ENCODE measurements around the gene GSG1L.

Gene GSG1L

DNA sequence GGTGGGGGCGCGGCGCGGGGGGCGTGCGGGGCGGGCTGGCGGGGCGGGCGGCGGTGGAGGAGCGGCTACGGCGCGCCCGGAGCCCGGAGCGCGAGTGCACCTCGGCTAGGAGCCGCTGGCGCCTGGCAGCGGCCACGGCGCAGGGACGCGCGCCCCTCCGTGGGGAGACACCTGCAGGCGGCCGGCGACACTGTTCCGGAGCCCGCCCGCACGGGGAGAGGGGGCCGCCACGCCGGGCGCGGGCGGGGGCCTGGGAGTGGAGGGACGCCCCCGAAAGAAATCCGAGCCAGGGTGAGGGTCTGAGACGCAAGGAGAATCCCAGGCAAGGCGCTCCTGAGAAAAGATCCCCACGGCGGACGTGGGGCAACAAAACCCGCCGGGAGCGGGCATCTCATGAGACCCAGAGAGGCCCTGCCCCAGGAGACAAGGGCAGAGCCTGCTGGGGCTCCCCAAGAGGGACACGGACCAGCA, at the start of gene GSG1L:
Gene GSG1L, minus strand, starts transcription at position 124 of the 471 bp plus-strand sequence. CDS start 290 bp downstream, outside the sequence.
- DNase-seq: no peak

DNA sequence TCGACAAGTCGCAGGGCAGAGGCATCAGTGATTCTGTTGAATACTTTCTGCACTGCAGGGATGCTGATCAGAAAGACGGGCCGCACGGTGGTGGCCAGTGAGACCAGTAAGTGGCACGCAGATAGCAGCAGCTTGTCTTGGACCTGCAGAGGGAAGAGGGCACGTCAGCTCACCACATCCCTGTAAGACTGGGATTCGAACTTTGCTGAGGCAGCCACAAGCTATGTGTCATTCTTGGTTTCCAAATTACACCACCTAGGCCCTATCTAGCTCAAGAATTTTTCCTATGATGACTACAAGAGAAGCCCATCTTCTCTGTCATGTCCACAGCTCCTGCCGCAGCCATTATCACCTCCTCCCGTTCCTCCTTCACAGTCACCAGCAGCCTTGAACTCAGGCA, 49.4 kb upstream of the GSG1L start:
- DNase-seq: no peak

DNA sequence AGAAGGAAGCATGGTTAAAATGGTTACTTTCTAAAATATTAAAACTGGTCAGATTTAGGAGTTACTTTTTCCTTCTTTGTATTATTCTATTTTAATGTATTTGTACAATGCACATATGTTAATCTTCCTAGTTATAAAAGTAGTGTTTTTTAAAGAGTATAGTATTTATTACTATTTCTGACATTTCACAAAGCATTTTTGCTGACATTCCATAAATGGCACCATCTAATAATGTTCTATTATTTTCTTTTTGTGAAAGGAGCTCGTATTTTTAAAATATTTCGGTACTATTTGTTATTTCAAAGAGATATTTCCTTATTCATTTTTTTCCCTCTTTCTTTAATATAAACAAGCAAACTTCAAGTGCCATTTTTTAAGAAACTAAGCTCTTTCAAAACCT, 47.5 kb upstream of the GSG1L start:
- no peak for DNase-seq

DNA sequence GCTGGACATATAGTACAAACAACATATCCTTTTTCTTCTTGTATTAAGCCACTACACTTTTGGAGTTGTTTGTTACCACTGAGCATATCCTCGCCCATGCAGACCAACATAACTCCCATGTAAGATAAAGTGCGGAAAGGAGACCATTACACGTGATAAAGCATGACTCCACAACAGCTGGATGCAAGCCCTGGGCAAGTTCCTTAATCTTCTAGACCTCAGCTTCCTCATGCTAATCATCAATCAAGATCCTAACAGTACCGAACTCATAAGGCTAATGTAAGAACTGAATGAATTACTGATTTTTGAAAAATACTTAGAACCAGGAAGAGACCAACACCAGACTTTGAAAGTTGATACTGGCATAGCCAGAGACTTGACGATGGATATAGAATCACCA, 47.0 kb upstream of the GSG1L start:
- DNase-seq: no peak

DNA sequence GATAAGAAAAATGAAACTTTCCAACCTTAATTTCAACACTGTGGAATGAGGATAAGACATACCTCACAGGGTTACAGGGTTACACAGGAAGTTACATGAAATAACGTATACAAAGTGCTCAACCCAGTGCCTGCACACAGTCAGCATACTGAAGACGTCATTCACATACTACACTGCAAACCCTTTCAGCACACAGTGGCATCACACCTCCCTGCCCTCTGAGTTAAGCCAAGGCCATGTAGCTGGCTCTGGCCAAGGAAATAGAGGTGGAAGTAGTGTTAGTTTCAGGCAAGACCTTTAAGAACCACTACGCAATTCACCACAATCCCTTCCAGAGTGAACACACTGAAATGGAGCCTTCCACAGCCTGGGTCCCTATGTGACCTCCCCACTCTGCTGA, 46.6 kb upstream of the GSG1L start:
- DNase-seq: no peak

GRCh38 chr16:28108590-28109247, 45.2 kb upstream of the GSG1L start:
- DNase-seq: no peak

DNA sequence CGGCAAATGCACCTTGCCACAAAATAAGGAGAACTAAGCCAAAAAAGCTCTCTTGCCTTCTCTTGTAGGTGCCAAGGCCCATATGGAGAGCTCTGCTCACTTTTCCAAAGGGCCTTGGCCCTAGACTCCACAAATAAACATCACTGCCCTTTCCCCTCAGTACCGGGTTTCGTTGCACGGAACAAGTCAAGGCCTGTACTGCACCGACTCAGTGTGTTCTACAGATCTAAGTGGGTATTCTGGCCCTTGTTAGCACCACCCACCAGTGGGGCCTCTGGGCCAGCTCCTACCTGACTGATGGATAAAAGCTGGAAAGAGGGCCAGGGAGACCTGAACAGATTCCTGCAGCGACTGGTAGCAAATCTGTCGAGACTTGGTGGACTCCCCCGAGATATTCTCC, 43.7 kb upstream of the GSG1L start:
- DNase-seq: no peak

DNA sequence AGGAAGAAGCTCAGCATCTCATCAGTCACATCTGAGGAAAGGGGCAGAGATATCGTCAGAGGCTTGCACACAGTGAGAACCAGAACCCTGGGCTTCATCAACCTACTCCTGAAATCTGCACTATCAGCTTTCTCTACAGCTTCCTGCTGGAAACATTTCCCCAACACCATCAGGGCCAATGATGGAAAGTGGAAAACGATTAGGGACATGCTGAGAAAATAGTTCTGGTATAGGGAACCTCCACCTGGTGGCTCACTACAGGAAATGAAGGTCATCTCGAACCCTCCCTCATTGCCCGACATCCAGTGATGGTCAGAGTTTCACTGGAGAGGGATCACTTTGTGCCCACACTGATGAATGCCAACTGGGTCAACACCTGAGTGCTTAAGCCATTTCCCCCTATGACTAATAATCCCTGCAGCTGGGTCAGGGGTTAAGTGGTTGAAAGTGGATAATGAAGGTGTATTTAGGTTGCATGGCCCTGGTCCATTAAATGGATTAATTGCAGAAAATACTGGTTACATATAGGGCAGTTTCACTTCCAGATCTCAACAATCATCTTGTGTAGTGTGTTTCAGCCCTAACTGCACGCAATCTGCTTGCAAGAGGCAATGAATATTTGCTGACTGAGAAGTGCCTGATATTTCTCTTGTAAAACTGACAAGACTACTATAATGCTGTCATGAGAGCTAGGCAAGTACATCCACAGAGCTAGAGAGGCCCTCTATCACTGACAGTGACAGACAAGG, 43.1 kb upstream of the GSG1L start:
- DNase-seq: no peak

GRCh38 chr16:28105954-28106353, 42.4 kb upstream of the GSG1L start:
- DNase-seq: no peak

GRCh38 chr16:28105297-28105696, 41.8 kb upstream of the GSG1L start:
- no peak for DNase-seq

DNA sequence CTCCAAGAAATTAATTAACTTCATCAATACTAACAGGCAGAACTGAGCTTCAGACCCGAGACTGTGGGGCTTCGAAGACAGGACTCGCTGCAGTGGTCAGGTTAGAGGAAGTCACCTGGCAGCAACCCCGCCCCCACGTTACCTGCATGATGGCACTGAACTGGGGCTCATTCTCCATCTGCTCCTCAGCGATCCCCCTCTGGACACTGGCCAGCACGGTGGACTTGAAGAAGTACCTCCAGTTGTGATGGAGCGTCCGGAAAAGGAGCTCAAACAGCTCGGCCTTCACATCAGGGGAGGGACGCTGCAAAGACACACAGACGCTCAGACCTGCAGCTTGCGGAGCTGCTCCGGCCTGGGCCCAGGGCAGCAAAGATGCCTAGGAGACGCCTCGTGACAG, 40.9 kb upstream of the GSG1L start:
- no peak for DNase-seq

DNA sequence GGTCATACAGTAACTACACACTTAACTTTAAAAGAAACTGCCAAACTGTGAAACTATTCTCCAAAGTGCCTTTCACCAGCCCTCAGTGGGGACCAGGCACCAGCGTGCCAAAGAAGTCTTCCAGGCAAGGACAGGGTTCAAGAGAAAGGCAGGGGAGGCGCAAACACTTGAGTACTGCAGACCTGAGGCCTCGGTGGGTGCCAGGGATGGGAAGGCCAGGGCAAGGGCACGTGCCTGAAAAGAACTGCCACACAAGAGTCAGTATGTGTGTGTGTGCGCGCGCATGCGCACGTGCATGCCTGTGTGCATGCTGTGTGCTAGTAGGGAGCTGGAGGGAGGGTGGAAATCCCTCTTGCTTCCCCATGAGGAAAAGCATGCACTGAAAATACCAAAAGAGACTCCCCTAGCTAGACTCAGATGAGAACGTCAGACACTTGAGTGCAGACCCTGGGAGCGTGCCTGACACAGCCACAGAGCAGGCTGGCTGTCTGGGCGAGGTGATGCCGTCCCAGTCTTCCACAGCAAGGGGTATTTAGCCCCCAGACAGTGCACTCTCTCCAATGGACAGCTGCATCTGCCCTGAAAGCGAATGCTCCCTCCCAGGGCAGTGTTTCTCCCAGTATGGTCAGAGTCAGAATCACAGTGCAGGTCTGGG, 40.1 kb upstream of the GSG1L start:
- DNase-seq: no peak

- no peak for DNase-seq
Observed at GRCh38 chr16:28101533-28101890, 38.0 kb upstream of the GSG1L start.

DNA sequence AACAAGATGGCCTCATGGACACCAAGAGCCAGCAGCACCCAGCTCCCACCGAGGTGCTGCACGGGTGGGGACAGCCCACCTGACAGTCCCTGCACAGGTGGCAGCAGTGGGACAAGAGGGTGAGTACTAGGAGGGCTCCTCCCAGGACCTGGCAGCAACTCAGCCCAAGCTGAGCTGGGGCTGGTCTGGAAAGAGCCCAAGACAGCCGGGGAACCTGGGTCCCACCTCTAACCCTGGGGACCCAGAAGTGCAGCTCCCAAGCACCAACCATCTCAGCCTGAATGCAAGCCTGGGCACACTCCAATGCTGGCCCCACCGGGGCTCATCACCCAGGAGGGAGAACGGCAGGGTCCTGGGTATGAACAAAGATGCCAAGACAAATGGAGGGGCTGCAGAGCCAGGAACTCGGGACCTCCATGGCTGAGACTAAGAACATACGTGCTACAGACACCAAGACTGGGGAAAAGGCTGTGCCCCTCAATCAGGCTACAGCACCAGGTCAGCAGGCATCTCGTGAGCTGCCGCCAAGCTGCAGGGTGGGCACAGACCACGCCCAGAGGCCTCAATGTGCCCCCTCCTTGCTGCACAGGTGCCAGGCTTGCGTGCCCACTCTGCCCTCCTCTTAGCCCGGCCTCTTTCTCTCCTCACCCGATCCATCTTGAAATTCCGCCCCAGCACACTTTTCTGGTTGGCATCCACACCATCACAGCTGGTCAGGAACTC, 37.5 kb upstream of the GSG1L start:
- DNase-seq: no peak

DNA sequence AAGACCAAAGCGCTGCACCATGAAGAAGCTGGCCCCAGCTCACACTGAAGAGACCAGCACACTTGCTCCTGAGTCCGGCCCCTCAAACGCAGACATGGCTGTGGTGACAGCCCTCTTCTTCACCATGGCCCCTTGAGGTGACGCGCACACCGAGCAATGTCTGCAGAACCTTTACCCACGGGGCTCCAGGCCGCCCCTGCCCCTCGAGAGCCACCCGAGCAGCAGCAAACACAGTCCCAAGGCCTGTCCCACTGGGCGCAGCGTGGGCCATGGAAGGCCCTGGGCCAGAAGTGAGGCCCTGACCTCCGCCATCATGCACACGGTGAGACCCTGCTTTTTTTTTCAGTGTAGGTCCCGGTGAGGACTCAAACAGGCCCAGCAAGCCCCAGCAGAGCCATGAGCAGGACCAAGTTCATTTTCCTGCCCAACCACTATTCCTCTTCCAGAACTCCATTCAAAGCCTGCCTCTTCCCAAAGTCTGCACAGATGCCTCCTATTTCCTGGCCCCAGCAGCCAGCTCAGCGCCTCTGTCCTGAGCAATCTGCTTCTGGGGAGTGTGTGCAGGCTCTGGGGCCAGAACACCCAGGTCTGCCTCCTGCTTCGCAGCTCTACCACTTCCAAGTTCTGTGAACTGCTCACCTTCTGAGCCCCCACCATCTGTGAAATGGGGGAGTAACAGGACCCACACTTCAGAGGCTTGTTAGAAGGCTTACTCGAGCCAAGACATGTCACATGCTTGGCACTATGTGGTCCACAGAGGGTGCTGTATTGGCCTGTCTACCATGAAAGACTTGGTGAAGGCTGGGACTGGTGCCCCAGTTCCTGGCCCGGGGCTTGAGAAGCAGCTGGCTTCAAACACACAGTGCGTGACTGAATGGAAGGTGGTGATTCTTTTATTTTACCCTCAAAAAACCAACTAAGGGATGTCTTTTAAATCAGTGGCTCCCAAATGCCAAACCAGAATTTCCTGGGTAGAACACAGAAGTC, 35.7 kb upstream of the GSG1L start:
- DNase-seq: no peak

DNA sequence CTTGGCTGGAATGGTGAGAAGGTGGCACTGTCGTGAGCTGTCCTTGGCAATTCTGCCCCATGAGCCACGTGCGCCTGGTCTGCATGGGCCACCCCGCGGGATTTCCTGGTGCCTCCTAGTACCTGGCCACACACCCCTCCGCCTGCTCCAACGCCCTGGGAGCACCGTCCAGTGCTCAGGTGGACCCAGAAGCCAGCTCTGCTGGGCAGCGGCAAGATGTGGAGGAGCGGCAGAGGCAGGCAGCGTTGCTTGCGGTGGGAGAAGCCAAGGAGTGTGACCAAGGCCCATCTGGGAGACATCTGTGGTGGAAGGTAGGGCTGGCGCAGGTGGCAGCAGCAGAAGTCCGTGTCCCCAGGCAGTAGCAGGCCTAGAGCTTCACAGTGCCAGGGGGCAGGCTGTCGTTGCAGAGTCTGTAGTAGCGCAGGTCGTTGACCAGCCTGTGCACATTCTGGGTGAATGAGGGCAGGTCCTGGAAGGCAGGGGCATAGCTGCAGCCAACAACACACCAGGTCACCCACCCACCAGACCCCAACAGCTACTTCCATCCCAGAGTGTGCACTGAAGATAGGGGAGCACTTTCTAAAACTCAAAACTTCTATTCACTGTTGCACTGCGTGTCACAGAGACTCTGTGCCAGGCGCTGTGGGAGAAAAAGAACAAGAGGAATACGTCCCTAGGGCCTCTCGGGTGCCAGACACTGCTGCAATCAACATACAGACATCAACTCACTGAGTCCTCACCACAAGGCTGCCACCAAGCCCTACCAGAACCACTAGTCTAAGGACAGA, 34.9 kb upstream of the GSG1L start:
- DNase-seq: no peak

- no peak for DNase-seq
Observed at GRCh38 chr16:28096983-28097899, 33.7 kb upstream of the GSG1L start.

- DNase-seq: no peak
Observed at GRCh38 chr16:28093385-28093725, 29.8 kb upstream of the GSG1L start.

GRCh38 chr16:28092721-28093384, 29.3 kb upstream of the GSG1L start:
- no peak for DNase-seq

GRCh38 chr16:28091656-28092055, 28.1 kb upstream of the GSG1L start:
- no peak for DNase-seq

All from GOT3 (cell line).